GM12872 (cell line): ENCODE results near the gene MYO9A.

Experiments used
- CTCF ChIP-seq: IDR thresholded peaks from 3 replicates; pipeline ENCODE4 v1.5.1; 2011; ENCODE audit warnings: low read depth, mild to moderate bottlenecking, low read length, moderate library complexity; ENCODE audit not compliant: insufficient read depth

Gene MYO9A

GRCh38 chr15:72042054-72042453, 75.9 kb downstream of the MYO9A start:
- no peak for TF ChIP-seq CTCF

- no peak for TF ChIP-seq CTCF
These were observed 80.6 kb downstream of the MYO9A start for GRCh38 chr15:72037321-72037720.

GRCh38 chr15:72034859-72035650, 82.9 kb downstream of the MYO9A start:
- no peak for TF ChIP-seq CTCF

DNA sequence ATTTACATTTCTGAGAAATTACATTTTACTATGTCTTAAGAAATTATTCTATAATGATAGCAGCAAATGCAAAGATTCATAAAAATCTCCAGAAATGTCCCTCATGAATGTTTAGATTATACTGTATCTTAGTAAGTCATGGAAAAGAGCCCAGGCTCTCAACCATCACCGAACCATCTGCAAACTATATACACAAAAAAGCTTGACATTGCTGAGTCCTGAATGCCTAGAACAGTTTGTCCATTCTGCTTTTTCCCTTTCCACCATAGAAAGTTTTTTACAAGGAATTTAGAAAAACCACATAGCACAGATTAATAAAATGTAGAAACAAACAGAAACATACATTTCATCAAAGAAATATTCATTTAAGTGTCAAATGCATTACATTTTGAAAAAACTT, 83.6 kb downstream of the MYO9A start:
- no peak for TF ChIP-seq CTCF

DNA sequence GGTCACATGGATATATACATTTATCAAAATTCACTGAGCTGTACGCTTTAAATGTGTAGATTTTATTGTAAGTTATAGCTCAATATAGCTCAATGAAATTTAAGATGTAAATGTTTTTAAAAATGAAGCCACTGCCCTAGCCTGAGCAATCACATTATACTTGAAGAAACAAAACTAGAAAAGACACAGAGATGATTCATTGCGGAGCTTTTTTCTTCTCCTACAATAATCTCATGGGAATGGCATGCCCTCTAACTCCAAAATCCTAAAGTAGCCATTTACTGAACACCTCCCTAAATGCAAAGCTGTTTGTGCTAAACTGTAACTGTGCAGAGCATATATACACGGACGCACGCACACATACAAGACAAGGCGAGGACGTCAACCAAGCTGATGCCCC, 84.2 kb downstream of the MYO9A start:
- TF ChIP-seq CTCF: no peak

GRCh38 chr15:72033285-72033684, 84.7 kb downstream of the MYO9A start:
- no peak for TF ChIP-seq CTCF

DNA sequence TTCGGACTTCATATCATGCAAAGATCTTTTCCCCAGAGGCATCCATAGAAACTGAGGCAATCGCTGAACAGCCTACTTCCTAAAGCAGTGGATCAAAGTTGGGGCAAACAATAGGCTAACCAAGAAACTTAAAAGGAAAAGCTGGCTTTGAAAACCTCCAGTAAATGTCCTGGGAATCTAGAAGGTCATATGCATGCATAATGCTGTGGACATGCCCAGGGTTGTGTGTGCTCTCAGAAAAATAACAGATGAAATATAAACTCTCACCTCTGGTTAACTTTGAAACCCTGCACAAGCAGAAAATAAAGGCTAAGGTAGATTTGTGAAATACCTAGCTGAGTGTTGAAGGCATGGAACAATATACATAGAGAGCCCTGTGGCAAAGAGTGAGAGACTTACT, 96.3 kb downstream of the MYO9A start:
- no peak for TF ChIP-seq CTCF
